H1 (cell line): ENCODE measurements around the gene PHF23. TPM values are rescaled to one million over a fixed set of nuclear protein-coding genes. Genes with fewer than 3 reads are reported as not detected.

Experiments
- CHD2 ChIP-seq: IDR thresholded peaks from 2 replicates; pipeline ENCODE4 v1.6.1; 2012; ENCODE audit warnings: low read length, improper control_type of control experiment
- CREB1 ChIP-seq: IDR thresholded peaks from 2 replicates; pipeline ENCODE4 v1.6.1; 2012; ENCODE audit warnings: inconsistent platforms
- CTBP2 ChIP-seq: IDR thresholded peaks from 2 replicates; pipeline ENCODE4 v1.7.0; 2011; ENCODE audit warnings: borderline replicate concordance, mild to moderate bottlenecking, moderate library complexity, mixed read lengths, low read length; ENCODE audit not compliant: insufficient read depth, insufficient read length
- EZH2 ChIP-seq: fragments of 200-600 bp; sonication (generic); IDR thresholded peaks from 2 replicates; pipeline ENCODE4 v1.7.1; 2012; ENCODE audit warnings: low read depth, mild to moderate bottlenecking, moderate library complexity, low read length, inconsistent platforms; ENCODE audit not compliant: severe bottlenecking
- FOSL1 ChIP-seq: IDR thresholded peaks from 2 replicates; pipeline ENCODE4 v1.6.1; 2011; ENCODE audit warnings: mild to moderate bottlenecking, low read depth, low read length, moderate library complexity; ENCODE audit not compliant: insufficient read depth
- GABPA ChIP-seq: IDR thresholded peaks from 2 replicates; pipeline ENCODE4 v1.6.1; 2011; ENCODE audit warnings: mild to moderate bottlenecking, low read length, moderate library complexity, borderline replicate concordance; ENCODE audit not compliant: insufficient read depth
- GTF2F1 ChIP-seq: IDR thresholded peaks from 2 replicates; pipeline ENCODE4 v1.6.1; 2012; ENCODE audit warnings: low read depth, low read length, improper control_type of control experiment, borderline replicate concordance
- HDAC6 ChIP-seq: IDR thresholded peaks from one replicate; pipeline ENCODE4 v1.7.1; 2012; ENCODE audit warnings: low read depth, mild to moderate bottlenecking, inconsistent platforms, low read length, moderate library complexity
- KDM4A ChIP-seq: IDR thresholded peaks from one replicate; pipeline ENCODE4 v1.7.1; 2012; ENCODE audit warnings: low read depth, mild to moderate bottlenecking, moderate library complexity, low read length, inconsistent platforms; ENCODE audit not compliant: severe bottlenecking
- KDM5A ChIP-seq: fragments of 200-600 bp; IDR thresholded peaks from 2 replicates; pipeline ENCODE4 v1.7.1; 2012; ENCODE audit warnings: mild to moderate bottlenecking, low read length, inconsistent platforms, mixed read lengths
- POLR2A ChIP-seq, 2 experiments: IDR thresholded peaks; 1 replicate in 1 of 2; 2 replicates in 1 of 2; pipeline ENCODE4 v1.6.1; 2011; ENCODE audit warnings: low read depth in 2 of 2, low read length in 2 of 2, mild to moderate bottlenecking in 2 of 2; ENCODE audit errors: control extremely low read depth in 1 of 2
- POLR2AphosphoS5 ChIP-seq: IDR thresholded peaks from 2 replicates; pipeline ENCODE4 v1.6.1; 2011; ENCODE audit warnings: low read depth, low read length
- POU5F1 ChIP-seq: IDR thresholded peaks from 2 replicates; pipeline ENCODE4 v1.6.1; 2011; ENCODE audit warnings: low read depth, mild to moderate bottlenecking, low read length, moderate library complexity
- RAD21 ChIP-seq, 2 experiments: IDR thresholded peaks in 1 of 2; conservative IDR thresholded peaks in 1 of 2; 2 replicates each; pipeline ENCODE4 v1.6.1; 2011; ENCODE audit warnings: low read depth in 2 of 2, low read length in 2 of 2, improper control_type of control experiment in 1 of 2, inconsistent platforms in 1 of 2, mild to moderate bottlenecking in 1 of 2, moderate library complexity in 1 of 2
- RXRA ChIP-seq: IDR thresholded peaks from 2 replicates; pipeline ENCODE4 v1.6.1; 2011; ENCODE audit warnings: low read depth, mild to moderate bottlenecking, low read length, moderate library complexity; ENCODE audit not compliant: insufficient read depth
- SUZ12 ChIP-seq: fragments of 200-600 bp; sonication (generic); IDR thresholded peaks from 2 replicates; pipeline ENCODE4 v1.6.1; 2012; ENCODE audit warnings: mild to moderate bottlenecking, inconsistent platforms, low read length, moderate library complexity, mixed read lengths
- TAF7 ChIP-seq: optimal IDR thresholded peaks from 2 replicates; pipeline ENCODE3; 2011; ENCODE audit warnings: low read depth, mild to moderate bottlenecking, inconsistent platforms, low read length, moderate library complexity, borderline replicate concordance
- TBP ChIP-seq: IDR thresholded peaks from 2 replicates; pipeline ENCODE4 v1.6.1; 2011; ENCODE audit warnings: low read depth, low read length, improper control_type of control experiment
- TCF12 ChIP-seq: IDR thresholded peaks from 2 replicates; pipeline ENCODE4 v1.6.1; 2011; ENCODE audit warnings: low read depth, mild to moderate bottlenecking, low read length
- polyA plus RNA-seq, 7 experiments: library from polyadenylated mRNA; depleted of rRNA in 3 of 7; stranded (reverse) in 5 of 7; unstranded in 2 of 7; fragments of >200 nt in 5 of 7; fragments of 200-250 nt in 2 of 7; gene quantifications; 1 replicate in 5 of 7; 2 replicates in 1 of 7; 4 replicates in 1 of 7; pipeline versions ENCODE4 v1.2.1 to v1.2.3, GENCODE V29; 2011 to 2013; ENCODE audit warnings: missing spikeins in 2 of 7, mixed read lengths in 2 of 7
- total RNA-seq: library from RNA; stranded (reverse); fragmentation: NEBNext Ultra II Directional; extraction: Animal tissue kit (Norgen Biotek cat#: 25700); gene quantifications from 2 replicates; pipeline ENCODE4 v1.2.1, GENCODE V29; 2021
- TF ChIP-seq, protein P1 (sequence below): IDR thresholded peaks from 2 replicates; pipeline ENCODE4 v1.6.1; 2012; ENCODE audit warnings: inconsistent platforms
- TF ChIP-seq, protein P2 (sequence below): IDR thresholded peaks from 2 replicates; pipeline ENCODE4 v1.6.1; 2011; ENCODE audit warnings: low read depth, mild to moderate bottlenecking, low read length; ENCODE audit not compliant: insufficient read depth
- TF ChIP-seq, protein P3 (sequence below): IDR thresholded peaks from 2 replicates; pipeline ENCODE4 v1.6.1; 2012; ENCODE audit warnings: inconsistent platforms

The PHF23 gene
- total and polyA plus RNA-seq, 2 of the 8 experiments (the other 6 are each of a cell fraction or from before 2014, with no cell fraction given), result 47.5 to 62.8 TPM

DNA sequence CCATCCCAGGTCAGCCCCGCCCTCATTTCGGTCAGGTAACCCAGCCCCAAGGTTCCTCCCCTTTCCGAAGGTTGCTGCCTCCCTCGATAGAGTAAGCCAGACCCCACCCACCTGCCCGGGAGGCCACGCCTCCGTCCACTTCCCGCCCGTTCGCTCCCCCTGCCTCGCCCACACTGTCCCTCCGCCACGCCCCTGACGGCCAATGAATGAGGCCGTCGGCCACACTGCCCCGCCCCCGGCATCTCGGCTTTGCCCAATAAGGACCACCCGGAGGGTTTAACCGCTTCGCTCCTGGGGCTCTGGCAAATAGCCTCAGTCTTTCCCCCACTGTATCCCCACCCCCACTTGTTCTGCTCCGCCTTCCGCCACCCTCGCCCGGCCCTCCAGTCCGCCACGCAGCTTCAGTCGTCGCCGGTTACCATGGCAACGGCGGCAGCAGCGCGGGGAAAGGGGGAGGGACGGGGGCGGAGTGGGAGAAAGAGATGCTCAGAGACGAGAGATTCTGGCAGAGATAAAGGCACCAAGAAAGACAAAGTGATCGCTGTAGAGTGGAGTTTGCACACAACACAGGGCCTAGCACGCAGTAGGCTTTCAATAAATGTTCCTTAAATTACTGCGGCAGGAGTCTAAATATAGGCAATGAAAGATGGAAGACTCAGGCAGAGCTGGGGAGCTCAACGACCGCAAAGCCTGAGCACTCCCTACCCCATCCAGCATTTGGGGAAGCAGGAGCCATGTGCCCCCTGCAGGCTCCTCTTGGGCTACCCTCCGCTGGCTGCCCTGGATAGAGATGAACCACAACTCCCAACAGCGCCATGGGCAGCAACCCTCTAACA lies 24.7 kb downstream of the PHF23 start (continued):
- TF ChIP-seq TCF12 (no peak), HDAC6 (no peak), EZH2 (no peak), POLR2A (IDR thresholded peaks at IDR 0.05; ENCODE audit: control extremely low read depth in 1 of 2, low read depth in 2 of 2, low read length in 2 of 2) (no peak), FOSL1 (no peak), CTBP2 (peak; percentile 45), GABPA (no peak), RAD21 (IDR thresholded peaks at IDR 0.05 in 1 of 2, conservative IDR thresholded peaks at IDR 0.05 in 1 of 2; ENCODE audit: low read depth in 2 of 2, low read length in 2 of 2) (peak; percentile 23; a peak in 2 of 4 replicates), CHD2 (0 out of 2 replicates have a peak, but pooled peaks have one; percentile 38), GTF2F1 (no peak), TAF7 (no peak), KDM4A (no peak), KDM5A (no peak), CREB1 (peak; percentile 59; the same call in 1 of the 2 replicates), POU5F1 (no peak), POLR2AphosphoS5 (no peak), RXRA (no peak), SUZ12 (no peak), TBP (no peak)
- TF ChIP-seq, protein P1, sequence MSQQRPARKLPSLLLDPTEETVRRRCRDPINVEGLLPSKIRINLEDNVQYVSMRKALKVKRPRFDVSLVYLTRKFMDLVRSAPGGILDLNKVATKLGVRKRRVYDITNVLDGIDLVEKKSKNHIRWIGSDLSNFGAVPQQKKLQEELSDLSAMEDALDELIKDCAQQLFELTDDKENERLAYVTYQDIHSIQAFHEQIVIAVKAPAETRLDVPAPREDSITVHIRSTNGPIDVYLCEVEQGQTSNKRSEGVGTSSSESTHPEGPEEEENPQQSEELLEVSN, result no peak; the same call in 1 of the 2 replicates
- TF ChIP-seq, protein P2, sequence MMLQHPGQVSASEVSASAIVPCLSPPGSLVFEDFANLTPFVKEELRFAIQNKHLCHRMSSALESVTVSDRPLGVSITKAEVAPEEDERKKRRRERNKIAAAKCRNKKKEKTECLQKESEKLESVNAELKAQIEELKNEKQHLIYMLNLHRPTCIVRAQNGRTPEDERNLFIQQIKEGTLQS, result 0 out of 2 replicates have a peak, but pooled peaks have one; percentile 37
- TF ChIP-seq, protein P3, sequence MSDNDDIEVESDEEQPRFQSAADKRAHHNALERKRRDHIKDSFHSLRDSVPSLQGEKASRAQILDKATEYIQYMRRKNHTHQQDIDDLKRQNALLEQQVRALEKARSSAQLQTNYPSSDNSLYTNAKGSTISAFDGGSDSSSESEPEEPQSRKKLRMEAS, result peak; percentile 65
